Transverse colon (tissue), 4 donors: Measurements from ENCODE around the gene USP6NL.

ENCODE experiments used
- CTCF ChIP-seq, 5 experiments: fragments of 200-600 bp in 3 of 5; fragments of 450-650 bp in 2 of 5; sonication (generic) in 3 of 5; IDR thresholded peaks; 1 replicate in 2 of 5; 2 replicates in 3 of 5; pipeline ENCODE4 v1.5.1; 2016 to 2017; ENCODE audit warnings: antibody characterized with exemption in 5 of 5, inconsistent platforms in 3 of 5, mild to moderate bottlenecking in 2 of 5, moderate library complexity in 1 of 5
- POLR2A ChIP-seq: fragments of 450-650 bp; IDR thresholded peaks from one replicate; pipeline ENCODE4 v1.6.1; 2016; ENCODE audit warnings: antibody characterized with exemption, mild to moderate bottlenecking, moderate library complexity
- POLR2AphosphoS5 ChIP-seq, 3 donors: sonication (generic); formaldehyde crosslinking; IDR thresholded peaks; one replicate each; pipeline ENCODE4 v1.6.1; 2016; ENCODE audit warnings: antibody characterized with exemption in 3 of 3

GRCh38 chr10:11568578-11568977, 42.9 kb downstream of the USP6NL start:
- TF ChIP-seq CTCF (IDR thresholded peaks at IDR 0.05), result no peak
- no peak for TF ChIP-seq POLR2AphosphoS5 (IDR thresholded peaks at IDR 0.05)
- no peak for TF ChIP-seq POLR2A
